MM.1S (cell line): ENCODE measurements around the gene SLBP.

Experiments
- DNase-seq: peaks from one replicate; pipeline ENCODE4 v3.0.0-alpha.2; 2015
- H2AFZ ChIP-seq: fragments of 300-600 bp; sonication (generic); 2 replicates; pipeline ENCODE4 v1.6.0; 2016; ENCODE audit warnings: antibody characterized with exemption, low read length
- H3F3A ChIP-seq: fragments of 300-600 bp; sonication (generic); 2 replicates; pipeline ENCODE4 v1.6.1; 2016; ENCODE audit warnings: mild to moderate bottlenecking, antibody characterized with exemption, low read length, moderate library complexity, mixed read lengths; ENCODE audit not compliant: insufficient read depth
- H3K27ac ChIP-seq: fragments of 300-600 bp; sonication (generic); 2 replicates; pipeline ENCODE4 v1.5.1; 2016; ENCODE audit warnings: mild to moderate bottlenecking, low read length
- H3K27me3 ChIP-seq: fragments of 300-600 bp; sonication (generic); replicated peaks from 2 replicates; pipeline ENCODE4 v1.6.0; 2016; ENCODE audit warnings: low read length; ENCODE audit not compliant: insufficient read depth
- H3K36me3 ChIP-seq: fragments of 300-600 bp; sonication (generic); replicated peaks from 2 replicates; pipeline ENCODE4 v1.6.1; 2016; ENCODE audit warnings: mild to moderate bottlenecking, low read length, mixed read lengths; ENCODE audit not compliant: insufficient read depth
- H3K4me1 ChIP-seq: fragments of 300-600 bp; sonication (generic); 2 replicates; pipeline ENCODE4 v1.6.1; 2016; ENCODE audit warnings: low read length, mixed read lengths
- H3K4me2 ChIP-seq: fragments of 300-600 bp; sonication (generic); 2 replicates; pipeline ENCODE4 v1.6.0; 2016; ENCODE audit warnings: low read depth, low read length
- H3K4me3 ChIP-seq: fragments of 300-600 bp; sonication (generic); 2 replicates; pipeline ENCODE4 v1.5.1; 2016; ENCODE audit warnings: low read length, mixed read lengths
- H3K79me2 ChIP-seq: fragments of 300-600 bp; sonication (generic); 2 replicates; pipeline ENCODE4 v1.6.1; 2016; ENCODE audit warnings: mixed run types, low read length, mixed read lengths
- H3K9ac ChIP-seq: fragments of 300-600 bp; sonication (generic); 2 replicates; pipeline ENCODE4 v1.6.1; 2016; ENCODE audit warnings: low read length, mixed read lengths
- H3K9me2 ChIP-seq: fragments of 300-600 bp; sonication (generic); replicated peaks from 2 replicates; pipeline ENCODE4 v1.6.1; 2016; ENCODE audit warnings: mild to moderate bottlenecking, low read length, mixed read lengths; ENCODE audit not compliant: insufficient read depth
- H3K9me3 ChIP-seq: fragments of 300-600 bp; sonication (generic); replicated peaks from 2 replicates; pipeline ENCODE4 v1.6.1; 2016; ENCODE audit warnings: mild to moderate bottlenecking, low read length, mixed read lengths; ENCODE audit not compliant: insufficient read depth
- H4K20me1 ChIP-seq: fragments of 300-600 bp; sonication (generic); 2 replicates; pipeline ENCODE4 v1.6.1; 2016; ENCODE audit warnings: mild to moderate bottlenecking, low read length, moderate library complexity, mixed read lengths; ENCODE audit not compliant: insufficient read depth
- EZH2 ChIP-seq: fragments of 300-600 bp; sonication (generic); optimal IDR thresholded peaks from 2 replicates; pipeline ENCODE3; 2017; ENCODE audit warnings: low read depth, mild to moderate bottlenecking, antibody characterized with exemption, low read length, mixed read lengths
- EZH2phosphoT487 ChIP-seq: fragments of 300-600 bp; sonication (generic); IDR thresholded peaks from 2 replicates; pipeline ENCODE4 v1.6.1; 2018; ENCODE audit warnings: antibody characterized with exemption, low read length
- TF ChIP-seq, protein P1 (sequence below): fragments of 300-600 bp; sonication (generic); IDR thresholded peaks from 2 replicates; pipeline ENCODE4 v1.5.1; 2016; ENCODE audit warnings: antibody characterized with exemption, low read length, mixed read lengths

Gene SLBP

GRCh38 chr4:1659104-1660043 is 52.7 kb downstream of the SLBP start:
- Histone ChIP-seq H3K9me2 (no peaks in the 10 kb centered on the region), H3F3A (no peaks in the 10 kb centered on the region), H3K4me2 (no peak overlapping the region), H4K20me1 (no peaks in the 10 kb centered on the region), H3K4me3 (no peak overlapping the region), H3K36me3 (no peaks in the 10 kb centered on the region), H3K9ac (no peak overlapping the region), H3K9me3 (no peaks in the 10 kb centered on the region), H3K27me3 (no peaks in the 10 kb centered on the region), H3K79me2 (no peaks in the 10 kb centered on the region), H3K4me1 (no peaks in the 10 kb centered on the region), H3K27ac (no peak overlapping the region), H2AFZ (no peak overlapping the region)
- DNase-seq: no peak
- no peak for TF ChIP-seq EZH2
- no peak for TF ChIP-seq EZH2phosphoT487
- TF ChIP-seq, protein P1, sequence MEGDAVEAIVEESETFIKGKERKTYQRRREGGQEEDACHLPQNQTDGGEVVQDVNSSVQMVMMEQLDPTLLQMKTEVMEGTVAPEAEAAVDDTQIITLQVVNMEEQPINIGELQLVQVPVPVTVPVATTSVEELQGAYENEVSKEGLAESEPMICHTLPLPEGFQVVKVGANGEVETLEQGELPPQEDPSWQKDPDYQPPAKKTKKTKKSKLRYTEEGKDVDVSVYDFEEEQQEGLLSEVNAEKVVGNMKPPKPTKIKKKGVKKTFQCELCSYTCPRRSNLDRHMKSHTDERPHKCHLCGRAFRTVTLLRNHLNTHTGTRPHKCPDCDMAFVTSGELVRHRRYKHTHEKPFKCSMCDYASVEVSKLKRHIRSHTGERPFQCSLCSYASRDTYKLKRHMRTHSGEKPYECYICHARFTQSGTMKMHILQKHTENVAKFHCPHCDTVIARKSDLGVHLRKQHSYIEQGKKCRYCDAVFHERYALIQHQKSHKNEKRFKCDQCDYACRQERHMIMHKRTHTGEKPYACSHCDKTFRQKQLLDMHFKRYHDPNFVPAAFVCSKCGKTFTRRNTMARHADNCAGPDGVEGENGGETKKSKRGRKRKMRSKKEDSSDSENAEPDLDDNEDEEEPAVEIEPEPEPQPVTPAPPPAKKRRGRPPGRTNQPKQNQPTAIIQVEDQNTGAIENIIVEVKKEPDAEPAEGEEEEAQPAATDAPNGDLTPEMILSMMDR: no peak

GRCh38 chr4:1658581-1658980 is 53.5 kb downstream of the SLBP start:
- Histone ChIP-seq H3K9me2 (no peaks in the 10 kb centered on the region), H3K4me2 (no peak overlapping the region), H3K36me3 (no peaks in the 10 kb centered on the region), H3F3A (no peaks in the 10 kb centered on the region), H3K4me3 (no peak overlapping the region), H2AFZ (no peak overlapping the region), H4K20me1 (no peaks in the 10 kb centered on the region), H3K9me3 (no peaks in the 10 kb centered on the region), H3K27me3 (no peaks in the 10 kb centered on the region), H3K4me1 (no peaks in the 10 kb centered on the region), H3K79me2 (no peaks in the 10 kb centered on the region), H3K9ac (no peak overlapping the region), H3K27ac (no peak overlapping the region)
- TF ChIP-seq, protein P1: no peak
- TF ChIP-seq EZH2phosphoT487 (no peak), EZH2 (no peak)
- no peak for DNase-seq

GRCh38 chr4:1658146-1658545 is 54.0 kb downstream of the SLBP start:
- no peak overlapping the region for H3K27ac ChIP-seq
- no peaks in the 10 kb centered on the region for H4K20me1 ChIP-seq
- no peak for DNase-seq
- TF ChIP-seq EZH2: no peak
- TF ChIP-seq EZH2phosphoT487: no peak
- TF ChIP-seq, protein P1: no peak
- H3K27me3 ChIP-seq: no peaks in the 10 kb centered on the region
- H3K4me2 ChIP-seq: no peak overlapping the region
- no peaks in the 10 kb centered on the region for H3K36me3 ChIP-seq
- H3K4me1 ChIP-seq: no peaks in the 10 kb centered on the region
- H3K9me3 ChIP-seq: no peaks in the 10 kb centered on the region
- no peaks in the 10 kb centered on the region for H3F3A ChIP-seq
- H2AFZ ChIP-seq: no peak overlapping the region
- H3K4me3 ChIP-seq: no peak overlapping the region
- H3K79me2 ChIP-seq: no peaks in the 10 kb centered on the region
- no peak overlapping the region for H3K9ac ChIP-seq
- no peaks in the 10 kb centered on the region for H3K9me2 ChIP-seq
